ENCODE data around the gene IRAG1. TPM values are rescaled to one million over a fixed set of nuclear protein-coding genes. Genes with fewer than 3 reads are reported as not detected.

Gene IRAG1
- total and polyA plus RNA-seq, 2 of the 13 experiments (the other 11 are each of a cell fraction or from before 2014, with no cell fraction given) = 0.13 to 0.20 TPM

DNA sequence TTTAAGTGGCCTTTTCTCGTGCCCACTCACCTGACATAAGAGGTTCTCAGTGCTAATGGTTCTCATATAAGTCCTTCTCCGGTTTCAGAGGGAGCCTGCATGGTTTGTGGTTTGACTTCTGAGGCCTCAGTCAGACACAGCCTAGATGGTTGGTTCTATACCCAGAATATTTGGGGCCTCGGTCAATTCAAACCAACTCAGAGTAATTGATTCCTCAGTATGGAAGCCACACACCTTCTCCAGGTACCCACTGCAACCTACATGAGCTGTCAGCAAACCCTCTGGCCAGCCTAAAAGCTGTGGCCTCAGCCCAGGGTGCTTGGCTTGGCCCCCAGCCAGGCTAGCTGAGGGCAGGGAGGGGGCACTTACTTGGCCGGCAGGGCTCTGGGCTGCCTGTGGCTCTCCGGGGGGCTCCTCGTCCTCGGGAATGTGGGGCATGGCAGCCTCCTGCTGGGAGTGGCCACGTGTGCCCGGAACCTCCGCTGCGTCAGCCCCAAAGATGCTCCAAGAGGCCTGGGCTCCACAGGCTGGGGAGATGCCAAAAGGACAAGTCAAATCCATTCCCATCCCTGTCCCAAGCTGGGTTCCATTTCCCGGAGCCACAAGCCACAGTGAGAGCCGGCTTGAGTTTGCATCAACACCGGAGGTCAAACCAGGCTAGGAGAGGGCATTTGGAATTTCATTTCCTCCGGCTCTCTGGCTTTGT, 41.7 kb downstream of the IRAG1 start (continued):
- TF ChIP-seq RBFOX2 (IDR thresholded peaks at IDR 0.05; ENCODE audit: low read depth, low read length) = no peak
- TF ChIP-seq ZNF354B (CRISPR knock-in tag; IDR thresholded peaks at IDR 0.05) = no peak
- TF ChIP-seq PAX8 (CRISPR knock-in tag; IDR thresholded peaks at IDR 0.05; ENCODE audit: borderline replicate concordance) = no peak
- TF ChIP-seq NR3C1 (CRISPR knock-in tag; IDR thresholded peaks at IDR 0.05) = no peak

DNA sequence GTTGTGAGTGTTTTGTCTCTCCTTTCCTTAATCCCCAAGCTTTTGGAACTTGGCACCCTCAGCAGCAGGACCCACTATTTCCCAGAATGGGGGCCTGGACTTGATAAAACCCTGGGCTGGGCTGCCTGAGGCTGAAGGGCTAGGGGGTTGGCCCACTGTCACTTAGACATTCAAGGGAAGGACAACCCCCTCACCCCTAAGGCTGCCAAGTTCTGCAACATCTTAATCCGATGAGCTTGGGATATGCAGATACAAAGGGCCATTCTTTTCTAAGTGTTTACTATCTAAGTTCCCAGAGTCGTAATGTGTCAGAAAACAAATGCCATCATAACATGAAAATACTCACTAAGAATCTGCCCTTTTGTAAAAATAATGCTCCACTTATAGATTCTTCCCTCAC, 42.9 kb downstream of the IRAG1 start:
- Histone ChIP-seq H3K4me3 (replicated peaks in 1 of 3; ENCODE audit: insufficient read depth in 1 of 3, low read depth in 2 of 3, low read length in 3 of 3) (no peak overlapping the region), H3K9ac (ENCODE audit: insufficient read depth, low read depth, low read length) (no peak overlapping the region), H3K4me2 (ENCODE audit: low read depth, low read length) (no peak overlapping the region), H3K27ac (ENCODE audit: extremely low read length, insufficient read depth, low read length) (no peak overlapping the region), H3K9me3 (ENCODE audit: low read length) (no peaks in the 10 kb centered on the region), H2AFZ (ENCODE audit: low read length) (no peak overlapping the region), H3K79me2 (ENCODE audit: insufficient read depth, low read length) (no peaks in the 10 kb centered on the region), H3K36me3 (replicated peaks in 1 of 2; ENCODE audit: control insufficient read depth in 1 of 2, insufficient read depth in 2 of 2, low read length in 2 of 2) (no peaks in the 10 kb centered on the region), H3K27me3 (ENCODE audit: control insufficient read depth in 1 of 2, insufficient read depth in 2 of 2, low read length in 2 of 2) (peaks cover 2 to 10% of the 10 kb centered on the region in 2 experiments; a peak in 3 of 5 replicates), H4K20me1 (ENCODE audit: insufficient read depth, low read length) (no peaks in the 10 kb centered on the region), H3K4me1 (ENCODE audit: insufficient read depth, low read length) (no peaks in the 10 kb centered on the region)
- intact Hi-C loops (cut with micrococcal nuclease; ENCODE audit: unreplicated experiment) (loop anchor here (10.0 kb wide), 1 partner anchor 84 kb away; no protein-coding TSS in a partner anchor), in situ Hi-C loops (cut with HindIII; ENCODE audit: extremely low pct_ligation_motif_present, low pct_unique_long_range_greater_than_20kb) (no loop called here)
- no TSS peak for BruUV-seq (replicated peaks)
- FAIRE-seq (no peak), DNase-seq (ENCODE audit: low spot score) (no peak), ATAC-seq (no peak)
- ChIA-PET POLR2A (no interaction called here), CTCF (ENCODE audit: low intra/inter-chr PET ratio, low total read pairs) (no interaction called here)
- TF ChIP-seq EP300 (IDR thresholded peaks at IDR 0.05; ENCODE audit: low read depth in 2 of 2, low read length in 2 of 2) (no peak), EP300 (CRISPR knock-in tag; IDR thresholded peaks at IDR 0.05; ENCODE audit: borderline replicate concordance) (no peak), FOXP1 (IDR thresholded peaks at IDR 0.05) (no peak), FOXP1 (CRISPR knock-in tag; IDR thresholded peaks at IDR 0.05) (no peak), TOPORS (CRISPR knock-in tag; IDR thresholded peaks at IDR 0.05) (no peak), ARID2 (CRISPR knock-in tag; IDR thresholded peaks at IDR 0.05; ENCODE audit: borderline replicate concordance) (no peak), GATAD2A (CRISPR knock-in tag; IDR thresholded peaks at IDR 0.05) (no peak), ZNF468 (CRISPR knock-in tag; IDR thresholded peaks at IDR 0.05) (no peak), AHR (CRISPR knock-in tag; IDR thresholded peaks at IDR 0.05) (no peak), ZNF720 (CRISPR knock-in tag; IDR thresholded peaks at IDR 0.05) (no peak), BRCA1 (CRISPR knock-in tag; IDR thresholded peaks at IDR 0.05) (no peak), CEBPB (IDR thresholded peaks at IDR 0.05; ENCODE audit: borderline replicate concordance, low read depth, low read length) (no peak), KMT2A (CRISPR knock-in tag; IDR thresholded peaks at IDR 0.05) (no peak)
- TF ChIP-seq, protein P1, sequence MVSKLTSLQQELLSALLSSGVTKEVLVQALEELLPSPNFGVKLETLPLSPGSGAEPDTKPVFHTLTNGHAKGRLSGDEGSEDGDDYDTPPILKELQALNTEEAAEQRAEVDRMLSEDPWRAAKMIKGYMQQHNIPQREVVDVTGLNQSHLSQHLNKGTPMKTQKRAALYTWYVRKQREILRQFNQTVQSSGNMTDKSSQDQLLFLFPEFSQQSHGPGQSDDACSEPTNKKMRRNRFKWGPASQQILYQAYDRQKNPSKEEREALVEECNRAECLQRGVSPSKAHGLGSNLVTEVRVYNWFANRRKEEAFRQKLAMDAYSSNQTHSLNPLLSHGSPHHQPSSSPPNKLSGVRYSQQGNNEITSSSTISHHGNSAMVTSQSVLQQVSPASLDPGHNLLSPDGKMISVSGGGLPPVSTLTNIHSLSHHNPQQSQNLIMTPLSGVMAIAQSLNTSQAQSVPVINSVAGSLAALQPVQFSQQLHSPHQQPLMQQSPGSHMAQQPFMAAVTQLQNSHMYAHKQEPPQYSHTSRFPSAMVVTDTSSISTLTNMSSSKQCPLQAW (CRISPR knock-in tag; IDR thresholded peaks at IDR 0.05) = no peak
- 30% methylated on average over 2 of the region's 2 CpGs for WGBS (ENCODE audit: low lambda C conversion rate)
